GM21447 (cell line): ENCODE results near the gene SPOCD1.

Source experiments
- ATAC-seq: cut with Tn5 transposase; IDR thresholded peaks from one replicate; pipeline ENCODE4 v1.9.1; 2021; ENCODE audit not compliant: unreplicated experiment

Gene SPOCD1

DNA sequence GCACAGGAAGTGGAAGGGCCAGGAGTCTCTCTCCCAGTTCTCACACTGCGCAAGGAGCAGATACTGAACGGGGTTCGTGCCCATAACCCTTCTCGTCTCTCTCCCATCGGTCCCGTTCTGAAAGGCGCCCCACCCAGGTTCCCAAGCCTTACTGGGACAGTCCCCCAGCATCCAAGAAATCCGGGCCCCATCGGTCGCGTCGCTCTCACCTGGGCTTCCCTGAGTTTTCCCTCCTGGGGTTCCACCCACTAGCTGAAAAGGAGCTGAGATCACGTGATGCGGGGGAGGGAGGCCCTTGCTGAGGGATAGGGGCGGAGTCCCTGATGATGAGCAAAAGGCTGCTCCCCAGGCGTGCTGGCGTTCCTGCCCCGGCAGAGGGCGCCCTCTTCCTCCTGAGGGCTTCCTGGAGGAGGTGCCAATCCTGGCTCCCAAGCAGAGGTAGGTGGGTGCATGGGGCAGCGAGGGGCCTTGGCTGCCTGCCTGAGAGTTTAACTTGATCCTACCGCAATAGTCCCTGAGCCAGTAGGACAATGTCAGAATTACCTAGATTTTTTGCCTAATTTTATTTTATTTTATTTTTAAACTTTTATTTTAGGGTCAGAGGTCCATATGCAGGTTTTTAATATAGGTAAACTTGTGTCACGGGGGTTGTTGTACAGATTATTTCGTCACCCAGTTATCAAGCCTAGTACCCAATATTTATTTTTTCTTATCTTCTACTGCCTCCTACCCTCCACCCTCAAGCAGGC, at the start of gene SPOCD1:
Gene SPOCD1 (minus strand): TSS at position 271 of the 749 bp plus-strand sequence. CDS start 689 bp downstream, outside the sequence.
- ATAC-seq, result no peak

GRCh38 chr1:31862071-31862470, 46.2 kb upstream of the SPOCD1 start:
- ATAC-seq, result no peak

DNA sequence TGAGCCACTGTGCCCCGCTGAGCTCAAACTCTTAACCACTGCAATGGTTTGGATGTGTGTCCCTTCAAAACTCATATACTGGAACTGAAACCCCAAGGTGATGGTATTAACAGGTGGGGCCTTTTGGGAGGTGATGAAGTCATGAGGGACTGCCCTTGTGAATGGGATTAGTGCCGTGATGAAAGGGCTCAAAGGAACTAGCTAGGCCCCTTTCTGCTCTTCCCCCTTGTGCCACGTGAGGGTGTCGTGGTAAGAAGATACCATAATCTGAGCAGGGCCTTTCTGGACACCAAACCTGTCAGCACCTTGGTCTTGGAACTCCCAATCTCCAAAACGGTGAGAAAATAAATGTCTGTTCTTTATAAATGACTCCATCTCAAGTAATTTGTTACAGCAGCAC, 45.5 kb upstream of the SPOCD1 start:
- no peak for ATAC-seq

GRCh38 chr1:31860581-31860980, 44.8 kb upstream of the SPOCD1 start:
- ATAC-seq, result no peak

DNA sequence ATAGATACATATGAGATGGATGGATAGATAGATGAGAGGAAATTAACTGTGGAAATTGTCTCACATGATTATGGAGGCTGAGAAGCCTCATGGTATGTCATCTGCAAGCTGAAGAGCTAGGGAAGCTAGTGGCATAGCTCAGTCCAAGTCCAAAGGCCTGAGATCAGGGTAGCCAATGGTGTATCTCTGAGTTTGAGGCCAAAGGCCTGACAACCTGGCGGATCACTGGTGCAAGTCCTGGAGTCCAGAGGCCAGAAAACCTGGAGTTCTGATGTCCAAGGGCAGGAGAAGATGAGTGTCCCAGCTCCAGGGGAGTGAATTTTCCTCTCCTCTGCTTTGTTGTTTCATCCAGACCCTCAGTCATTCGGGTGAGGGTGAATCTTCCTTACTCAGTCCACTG, 43.9 kb upstream of the SPOCD1 start:
- ATAC-seq, result no peak

GRCh38 chr1:31859044-31859443, 43.2 kb upstream of the SPOCD1 start:
- ATAC-seq, result no peak

DNA sequence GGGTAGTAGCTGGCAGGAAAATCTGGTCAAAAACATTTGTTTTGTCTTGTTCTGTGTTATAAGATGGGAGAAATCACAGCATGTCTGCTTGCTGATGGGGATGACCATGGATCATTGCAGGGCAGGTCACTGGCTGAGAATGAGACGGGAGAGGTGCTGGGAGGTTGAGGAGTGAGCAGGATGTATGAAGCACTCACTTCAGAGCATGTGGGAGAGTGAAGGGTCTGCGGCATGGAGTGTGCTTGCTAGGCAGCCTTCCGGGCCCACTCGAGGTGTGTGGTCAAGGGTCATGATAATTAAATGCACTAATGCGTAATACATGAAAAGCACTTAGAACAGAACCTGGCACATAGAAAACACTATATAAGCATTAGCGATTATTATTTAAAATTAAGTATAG, 42.0 kb upstream of the SPOCD1 start:
- no peak for ATAC-seq

GRCh38 chr1:31856140-31856539, 40.3 kb upstream of the SPOCD1 start:
- no peak for ATAC-seq

DNA sequence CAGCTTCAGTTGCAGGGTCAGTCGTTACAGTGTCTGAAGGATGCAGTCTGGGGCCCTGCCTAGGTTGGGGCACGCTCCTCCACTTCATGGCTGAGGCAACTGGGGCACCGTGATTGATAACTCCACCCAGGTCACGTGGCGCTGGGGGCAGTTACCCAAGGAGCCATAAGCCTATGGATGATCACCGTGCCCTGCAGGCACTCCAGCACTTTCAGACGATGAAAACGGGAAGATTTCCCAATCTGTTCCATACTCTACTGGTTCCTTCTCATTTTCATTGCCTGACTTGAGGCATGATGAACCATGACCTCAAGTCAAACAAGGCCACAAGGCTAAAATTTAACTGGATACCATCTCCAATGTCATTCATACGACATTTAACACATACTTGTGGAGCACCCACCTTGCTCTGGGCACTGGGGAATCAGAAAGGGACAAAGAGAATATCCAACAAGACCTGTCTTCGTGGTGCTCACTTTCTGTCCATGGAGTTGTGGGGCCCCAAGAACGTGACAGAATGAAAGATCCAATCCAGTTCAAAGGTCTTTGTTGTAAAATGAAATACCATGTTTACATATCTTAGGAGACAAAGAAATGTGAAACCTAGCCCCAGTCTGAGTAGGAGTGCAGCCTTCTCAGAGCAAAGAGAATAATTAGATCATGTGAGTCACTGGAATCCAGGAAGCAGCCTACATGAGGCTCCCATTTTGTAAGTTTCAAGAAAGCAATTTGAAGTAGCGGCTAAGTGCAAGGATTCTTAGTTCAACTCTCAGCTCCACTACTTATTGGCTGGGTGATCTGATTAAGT, 39.4 kb upstream of the SPOCD1 start:
- no peak for ATAC-seq

- no peak for ATAC-seq
Observed at GRCh38 chr1:31849653-31850052, 33.8 kb upstream of the SPOCD1 start.

DNA sequence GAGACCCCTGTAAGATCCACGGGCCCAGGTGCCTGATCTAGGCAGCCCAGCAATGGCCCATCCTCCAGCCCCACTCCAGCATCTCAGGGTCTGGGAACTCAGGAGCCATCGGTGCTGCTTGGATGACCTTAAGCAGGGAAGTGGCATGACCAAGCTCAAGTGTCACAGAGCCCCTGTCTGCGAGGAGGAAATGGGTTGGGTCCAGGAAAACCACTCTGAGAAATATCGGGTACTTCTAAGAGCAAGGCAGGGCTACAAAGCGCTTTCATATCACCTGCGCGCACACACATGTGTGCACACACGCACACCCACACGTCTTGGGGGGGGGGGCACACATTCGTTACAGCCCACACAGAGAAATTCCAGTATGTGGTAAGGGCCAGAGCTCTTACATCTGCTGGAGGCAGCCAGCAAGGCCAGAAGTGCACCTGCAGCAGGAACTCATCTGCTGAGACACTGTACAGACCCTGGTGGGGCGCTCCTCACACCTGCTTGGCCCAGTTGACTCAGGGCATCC, 32.6 kb upstream of the SPOCD1 start:
- no peak for ATAC-seq

DNA sequence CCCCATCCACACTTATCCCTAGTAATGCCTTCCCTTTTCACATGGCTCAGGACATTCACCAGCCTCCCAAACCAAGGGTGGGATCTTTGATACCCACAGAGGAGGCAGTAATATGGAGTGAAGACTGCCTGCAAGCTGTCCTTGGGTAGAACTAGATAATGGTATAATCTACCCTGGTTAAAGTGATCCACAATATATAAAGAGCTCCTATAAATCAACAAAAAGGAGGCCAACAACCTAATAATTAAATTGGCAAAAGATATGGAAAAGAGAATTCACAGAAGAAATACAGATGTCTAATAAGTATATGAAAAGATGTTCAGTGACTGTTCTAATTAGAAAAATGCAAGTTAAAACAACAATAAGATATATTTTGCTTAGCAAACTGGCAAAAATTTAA, 30.7 kb upstream of the SPOCD1 start:
- ATAC-seq, result no peak

DNA sequence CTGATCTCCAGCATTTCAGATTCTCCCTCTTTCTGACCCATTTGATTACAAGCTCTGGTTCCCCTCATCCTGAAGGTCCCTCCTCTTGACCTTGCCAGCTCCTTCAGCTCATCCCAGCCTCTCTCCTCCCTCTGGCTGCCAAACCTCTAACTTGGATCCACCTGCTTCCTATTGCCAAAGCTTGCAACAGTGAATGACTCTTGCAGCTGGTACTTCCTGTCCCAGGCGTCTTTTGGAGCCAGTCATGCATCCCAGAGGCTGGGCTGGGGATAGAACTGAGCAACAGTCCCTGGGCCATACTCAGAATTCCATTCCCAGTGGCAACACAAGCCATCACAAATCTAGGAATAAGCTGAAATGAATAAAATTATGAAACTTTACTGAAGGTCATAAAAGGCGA, 27.7 kb upstream of the SPOCD1 start:
- no peak for ATAC-seq

GRCh38 chr1:31839662-31840343, 24.0 kb upstream of the SPOCD1 start:
- no peak for ATAC-seq

DNA sequence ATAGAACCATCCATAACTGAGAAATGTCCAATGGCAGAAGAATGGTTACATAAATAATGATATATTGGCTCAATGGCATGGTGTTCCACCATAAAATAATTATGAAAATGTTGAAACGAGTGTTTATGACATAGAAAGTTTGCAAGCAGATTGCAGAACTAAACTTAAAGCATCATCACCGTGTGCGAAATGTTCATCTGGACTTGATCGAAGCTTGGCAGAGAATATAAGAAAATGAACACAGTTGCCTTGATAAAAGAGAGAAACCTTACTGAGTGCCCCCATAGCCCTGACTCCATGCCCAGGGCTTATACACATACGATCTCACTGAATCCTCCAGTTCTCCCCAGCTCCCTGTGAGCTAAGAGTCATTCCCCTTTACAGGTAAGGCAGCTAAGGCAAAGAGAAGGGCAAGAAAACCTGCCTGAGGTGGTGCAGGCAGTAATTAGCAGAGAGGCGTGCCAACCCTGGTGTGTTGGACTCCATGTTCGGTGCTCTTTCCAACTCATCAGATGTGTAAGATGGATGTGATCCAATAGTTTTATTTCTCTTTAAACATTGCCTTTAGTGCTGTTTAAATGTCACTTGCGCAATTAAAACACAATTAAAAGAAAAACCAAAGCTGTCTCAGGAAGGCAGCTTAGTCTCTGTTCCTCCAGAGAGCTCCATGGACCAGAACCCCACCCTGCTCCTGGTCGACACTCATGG, 21.8 kb upstream of the SPOCD1 start:
- ATAC-seq, result no peak

GRCh38 chr1:31836638-31837037, 20.8 kb upstream of the SPOCD1 start:
- no peak for ATAC-seq

DNA sequence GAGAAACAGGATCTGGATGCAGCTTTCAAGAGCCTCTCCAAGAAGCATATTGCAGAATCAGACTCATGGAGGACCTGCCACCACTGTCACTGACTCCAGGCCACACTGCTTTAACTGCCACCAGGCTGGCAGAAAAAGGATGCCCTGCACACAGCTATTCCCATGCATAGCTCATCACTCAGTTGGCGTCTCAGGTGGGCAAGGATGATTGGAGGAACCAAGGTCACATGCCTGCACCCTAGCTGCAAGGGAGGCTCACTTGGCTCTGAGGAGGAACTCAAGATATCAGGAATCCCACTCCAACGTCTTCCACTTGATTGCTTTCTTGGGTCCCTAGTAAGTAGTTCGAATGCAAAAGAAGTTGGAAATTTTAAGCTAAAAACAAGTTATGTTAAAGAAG, 19.6 kb upstream of the SPOCD1 start:
- no peak for ATAC-seq

GRCh38 chr1:31834501-31834900, 18.7 kb upstream of the SPOCD1 start:
- ATAC-seq, result no peak

GRCh38 chr1:31831397-31832378, 15.9 kb upstream of the SPOCD1 start:
- ATAC-seq, result no peak

DNA sequence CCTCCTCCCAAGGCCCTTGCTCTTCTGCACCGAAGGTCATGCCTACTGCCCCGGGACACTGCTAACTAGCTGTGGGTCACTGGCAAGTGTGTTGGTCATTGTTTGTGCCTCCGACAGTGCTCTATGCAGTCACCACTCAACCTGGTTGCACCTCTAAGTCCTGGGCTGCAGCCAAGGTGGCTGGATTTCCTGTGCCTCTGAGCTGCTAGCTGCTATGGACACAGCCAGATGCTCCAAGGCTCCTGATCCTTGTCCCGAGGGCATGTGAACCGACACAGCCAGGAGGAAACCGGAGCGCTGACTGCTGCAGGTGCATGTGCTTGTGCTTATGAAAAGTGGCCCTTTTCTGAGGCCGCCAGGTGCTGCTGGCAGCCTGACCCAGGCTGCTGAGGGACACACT, 14.7 kb upstream of the SPOCD1 start:
- no peak for ATAC-seq
